Activated T-cell treated with anti-CD3 and anti-CD28 coated beads for 1 hour (primary cell): ENCODE data around the gene PDLIM7.
A peak's percentile ranks its signal among the peaks of the same experiment; 100 is the strongest.

Source experiments
- DNase-seq: peaks from one replicate; pipeline ENCODE4 v3.0.0-alpha.2; 2020; ENCODE audit warnings: low read depth

PDLIM7 gene

GRCh38 chr5:177524941-177525655 is 27.7 kb upstream of the PDLIM7 start:
- no peak for DNase-seq

- DNase-seq, result no peak
These were observed 27.1 kb upstream of the PDLIM7 start for GRCh38 chr5:177524539-177524900.

- DNase-seq, result no peak
These were observed 26.5 kb upstream of the PDLIM7 start for GRCh38 chr5:177523711-177524538.

- no peak for DNase-seq
These were observed 23.6 kb upstream of the PDLIM7 start for GRCh38 chr5:177520916-177521513.

- no peak for DNase-seq
These were observed 22.9 kb upstream of the PDLIM7 start for GRCh38 chr5:177520271-177520670.

GRCh38 chr5:177519463-177520235 is 22.2 kb upstream of the PDLIM7 start:
- no peak for DNase-seq

GRCh38 chr5:177516601-177517568 is 19.5 kb upstream of the PDLIM7 start, which contains the start of gene DDX41:
Gene DDX41 (minus strand): TSS chr5:177516961. CDS start chr5:177516945, 16 bp downstream.
- DNase-seq, result peak; percentile 91

- DNase-seq, result no peak
These were observed 18.2 kb upstream of the PDLIM7 start for GRCh38 chr5:177515580-177515979.

- DNase-seq, result no peak
These were observed 17.1 kb upstream of the PDLIM7 start for GRCh38 chr5:177514541-177514940.

- no peak for DNase-seq
These were observed 16.1 kb upstream of the PDLIM7 start for GRCh38 chr5:177513500-177513899.

GRCh38 chr5:177512736-177513380 is 15.5 kb upstream of the PDLIM7 start:
- DNase-seq, result no peak

- no peak for DNase-seq
These were observed 14.6 kb upstream of the PDLIM7 start for GRCh38 chr5:177511796-177512675.

GRCh38 chr5:177511181-177511580 is 13.8 kb upstream of the PDLIM7 start:
- no peak for DNase-seq

GRCh38 chr5:177510567-177511053 is 13.2 kb upstream of the PDLIM7 start:
- no peak for DNase-seq

- DNase-seq, result no peak
These were observed 12.7 kb upstream of the PDLIM7 start for GRCh38 chr5:177509991-177510566.

- DNase-seq, result no peak
These were observed 12.1 kb upstream of the PDLIM7 start, which contains the start of gene DOK3 for GRCh38 chr5:177509381-177509951. Gene DOK3 (minus strand): TSS chr5:177509826. CDS start chr5:177509540, 286 bp downstream.

- no peak for DNase-seq
These were observed 11.4 kb upstream of the PDLIM7 start for GRCh38 chr5:177508837-177509236.

- no peak for DNase-seq
These were observed 10.8 kb upstream of the PDLIM7 start for GRCh38 chr5:177508221-177508611.
